RKO (cell line): ENCODE results near the gene ABHD4.
"Not testable (repeated sequence)": the region's sequence is repeated elsewhere in the genome, so short reads cannot be mapped to it uniquely, and the experiment has no call there.

Source experiments
- DNase-seq: peaks from one replicate; pipeline ENCODE4 v3.0.0-alpha.2; 2016; ENCODE audit warnings: low spot score

The ABHD4 gene

GRCh38 chr14:22561661-22562579, 36.2 kb upstream of the ABHD4 start:
- DNase-seq: no peak

DNA sequence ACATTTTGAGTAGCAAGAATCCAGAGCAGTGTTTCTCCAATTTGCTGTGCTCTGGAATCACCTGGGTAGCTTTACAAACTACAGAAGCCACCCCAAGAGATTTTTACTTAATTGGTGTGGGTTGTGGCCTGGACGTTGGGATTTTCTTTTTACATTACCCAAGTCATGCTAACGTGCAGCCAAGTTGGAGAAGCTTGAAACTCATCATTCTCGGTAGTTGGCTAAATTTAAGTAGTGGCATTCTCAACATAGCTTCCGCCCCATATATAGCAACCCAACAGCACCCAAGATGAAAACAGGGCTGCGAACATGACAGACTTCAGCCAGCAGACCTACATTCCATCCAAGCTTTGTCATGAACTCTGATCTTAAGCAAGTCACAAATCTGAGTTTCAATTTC, 34.1 kb upstream of the ABHD4 start:
- DNase-seq: no peak

- no peak for DNase-seq
These were observed 33.6 kb upstream of the ABHD4 start for GRCh38 chr14:22564463-22564862.

- no peak for DNase-seq
These were observed 32.6 kb upstream of the ABHD4 start for GRCh38 chr14:22565391-22565945.

DNA sequence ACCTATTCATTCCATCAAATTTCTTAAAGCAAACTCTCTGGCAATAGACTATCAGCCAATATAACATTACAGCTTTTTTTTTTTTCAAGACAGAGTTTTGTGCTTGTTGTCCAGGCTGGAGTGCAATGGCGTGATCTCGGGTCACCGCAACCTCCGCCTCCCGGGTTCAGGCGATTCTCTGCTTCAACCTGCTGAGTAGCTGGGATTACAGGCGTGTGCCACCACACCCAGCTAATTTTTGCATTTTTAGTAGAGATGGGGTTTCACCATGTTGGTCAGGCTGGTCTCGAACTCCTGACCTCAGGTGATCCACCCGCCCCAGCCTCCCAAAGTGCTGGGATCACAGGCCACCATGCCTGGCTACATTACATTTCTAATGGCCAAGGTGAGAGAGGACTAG, 31.8 kb upstream of the ABHD4 start:
- DNase-seq: not testable (repeated sequence)

DNA sequence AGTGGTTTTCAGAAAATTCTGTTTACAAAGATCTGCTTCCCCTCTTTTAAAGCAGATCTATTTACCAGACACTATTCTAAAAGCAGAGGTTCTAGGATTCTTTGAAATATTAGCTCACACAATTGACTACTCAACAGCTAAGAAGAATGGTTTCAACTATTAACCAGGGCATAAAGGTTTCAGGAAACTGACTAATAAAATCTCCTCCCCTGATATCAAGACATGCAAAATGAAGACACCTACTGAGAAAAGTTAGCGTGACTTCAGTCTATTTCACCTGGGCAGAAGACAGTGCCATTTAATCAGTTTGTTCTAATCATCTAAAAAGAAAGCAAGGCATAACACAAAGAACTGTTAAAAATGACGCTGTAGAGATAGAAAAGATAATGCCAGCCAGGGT, 31.3 kb upstream of the ABHD4 start:
- DNase-seq: no peak

DNA sequence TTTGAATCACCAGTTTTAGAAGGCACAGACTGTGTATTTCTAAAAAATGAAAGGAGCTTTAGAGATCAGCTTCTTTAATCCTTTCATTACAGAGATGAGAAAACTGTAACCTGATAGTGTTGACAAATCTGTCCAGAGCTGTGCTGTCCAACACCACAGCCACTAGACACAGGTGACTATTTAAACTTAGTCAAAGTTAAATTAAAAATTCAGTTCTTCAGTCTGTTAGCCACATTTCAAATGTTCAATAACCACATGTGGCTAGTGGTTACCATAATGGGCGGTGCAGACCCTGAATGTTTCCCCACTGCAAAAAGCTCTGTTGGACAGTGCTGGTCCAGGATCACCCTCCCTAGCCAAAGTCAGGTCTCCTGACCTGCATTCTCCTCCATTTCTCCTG, 30.7 kb upstream of the ABHD4 start:
- DNase-seq: no peak

- DNase-seq: no peak
These were observed 28.9 kb upstream of the ABHD4 start for GRCh38 chr14:22569106-22569736.

DNA sequence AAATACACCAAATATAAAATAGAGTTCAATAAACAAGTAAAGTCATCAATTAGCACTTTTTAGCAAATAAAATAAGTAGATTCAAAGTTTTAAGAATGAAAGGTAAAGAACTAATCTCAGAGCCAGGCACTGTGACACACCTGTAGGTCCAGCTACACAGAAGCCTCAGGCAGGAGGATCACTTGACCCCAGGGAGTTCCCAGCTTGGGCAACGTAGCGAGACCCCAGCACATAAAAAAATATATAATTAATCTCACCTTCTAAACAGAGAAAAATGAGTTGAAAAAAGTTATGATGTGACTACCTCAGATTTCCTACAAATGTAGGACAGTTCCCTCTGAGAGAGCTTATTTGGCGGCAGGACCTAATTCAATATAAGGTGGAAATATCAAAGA, 28.4 kb upstream of the ABHD4 start:
- no peak for DNase-seq

DNA sequence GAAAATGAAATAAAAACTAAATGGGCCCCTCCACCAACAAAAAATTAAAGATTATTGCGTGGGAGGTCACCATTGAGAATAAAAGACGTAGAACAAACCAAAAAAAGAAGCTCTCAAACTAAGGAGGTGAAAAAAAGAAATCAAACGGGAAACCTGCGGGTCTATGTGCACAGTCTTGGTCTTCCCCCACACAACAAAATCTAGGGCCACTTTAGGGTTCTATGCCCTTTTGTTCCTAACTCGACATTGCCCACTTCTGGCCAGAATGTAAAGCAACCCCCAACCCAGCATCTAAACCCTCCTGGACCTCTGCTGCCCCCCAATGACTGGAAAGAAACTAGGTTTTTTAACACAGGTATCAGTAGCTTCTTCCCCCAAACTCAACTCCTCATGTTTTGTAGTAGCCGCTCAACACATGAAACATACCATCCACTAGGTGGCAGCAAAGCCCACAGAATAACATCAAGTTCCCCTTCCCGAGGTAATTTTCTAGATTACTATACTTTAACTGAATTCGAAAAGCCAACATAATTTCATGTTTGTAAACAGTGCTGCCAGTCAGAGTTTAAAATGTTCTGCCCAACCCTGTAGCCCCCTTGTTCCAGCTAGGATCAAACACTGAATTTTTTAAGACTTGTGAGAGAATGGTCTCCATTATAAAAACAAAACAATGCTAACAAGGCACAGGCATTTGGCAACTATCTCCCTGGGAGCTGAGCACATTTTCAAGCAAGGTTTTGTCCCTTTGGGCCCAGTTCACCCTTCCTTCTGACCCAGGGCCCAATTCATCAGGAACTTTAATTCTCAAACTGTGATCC, 27.8 kb upstream of the ABHD4 start:
- peak; percentile 76 for DNase-seq

DNA sequence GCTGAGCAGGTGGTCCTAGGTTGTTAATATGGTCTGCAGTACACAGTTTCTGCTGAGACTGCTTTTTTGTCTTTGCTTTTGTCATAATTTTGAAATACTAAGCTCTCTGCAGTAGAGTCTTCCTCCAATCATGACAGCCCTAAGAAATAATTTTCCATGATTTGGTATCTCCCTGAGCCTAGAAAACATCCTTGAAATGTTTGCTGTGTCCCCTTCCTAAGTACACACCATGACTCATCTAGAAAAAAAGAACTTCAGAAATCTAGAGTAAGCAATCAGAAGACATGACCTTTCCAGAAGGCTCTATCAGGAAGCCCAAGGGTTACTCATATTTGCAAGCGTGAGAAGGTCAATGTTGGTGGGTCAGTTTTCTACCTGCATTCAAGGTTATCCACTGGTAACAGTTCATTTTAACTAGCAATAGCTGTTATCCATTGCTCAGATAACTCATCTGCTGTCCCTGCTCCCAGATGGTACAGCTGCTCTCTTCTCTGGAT, 25.5 kb upstream of the ABHD4 start:
- DNase-seq: no peak

DNA sequence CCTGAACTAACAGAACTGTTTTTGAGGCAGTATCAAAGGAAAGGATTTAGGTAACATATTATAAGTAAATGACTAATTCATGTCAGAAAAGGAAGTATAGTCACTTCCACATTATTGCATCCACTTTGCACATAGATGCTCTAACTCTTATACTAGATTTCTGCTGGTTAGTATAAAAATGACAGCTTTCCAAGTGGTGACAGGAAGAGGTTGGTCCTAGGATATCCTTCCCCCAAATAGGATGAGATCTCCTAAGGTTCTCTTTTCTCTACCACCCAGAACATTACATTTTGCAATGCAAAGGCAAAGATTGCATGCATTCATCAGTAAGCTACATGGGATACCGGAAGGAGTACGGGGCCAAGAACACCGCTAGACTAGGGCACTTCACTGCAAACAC, 24.3 kb upstream of the ABHD4 start:
- DNase-seq: no peak

DNA sequence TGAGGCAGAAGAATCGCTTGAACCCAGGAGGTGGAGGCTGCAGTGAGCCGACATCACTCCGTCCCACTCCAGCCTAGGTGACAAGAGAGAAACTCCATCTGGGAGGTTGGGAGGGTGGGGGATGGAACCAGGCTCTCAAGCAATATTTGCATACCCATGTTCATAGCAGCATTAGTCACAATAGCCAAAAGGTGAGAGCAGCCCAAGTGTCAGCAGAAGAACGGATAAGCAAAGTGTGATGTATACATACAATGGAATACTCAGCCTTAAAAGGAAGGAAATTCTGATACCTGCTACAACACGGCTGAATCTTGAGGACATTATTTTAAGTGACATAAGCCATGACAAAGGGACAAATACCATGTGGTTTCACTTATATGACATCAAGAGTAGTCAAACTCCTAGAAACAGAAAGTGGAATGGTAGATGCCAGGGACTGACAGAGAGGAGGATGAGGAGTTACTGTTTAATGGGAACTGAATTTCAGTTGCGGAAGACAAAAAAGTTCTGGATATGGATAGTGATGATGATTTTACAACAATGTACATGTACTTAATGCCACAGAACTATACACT, 20.7 kb upstream of the ABHD4 start:
- no peak for DNase-seq

- DNase-seq: no peak
These were observed 18.9 kb upstream of the ABHD4 start for GRCh38 chr14:22579236-22579635.

- no peak for DNase-seq
These were observed 18.2 kb upstream of the ABHD4 start for GRCh38 chr14:22579881-22580280.

DNA sequence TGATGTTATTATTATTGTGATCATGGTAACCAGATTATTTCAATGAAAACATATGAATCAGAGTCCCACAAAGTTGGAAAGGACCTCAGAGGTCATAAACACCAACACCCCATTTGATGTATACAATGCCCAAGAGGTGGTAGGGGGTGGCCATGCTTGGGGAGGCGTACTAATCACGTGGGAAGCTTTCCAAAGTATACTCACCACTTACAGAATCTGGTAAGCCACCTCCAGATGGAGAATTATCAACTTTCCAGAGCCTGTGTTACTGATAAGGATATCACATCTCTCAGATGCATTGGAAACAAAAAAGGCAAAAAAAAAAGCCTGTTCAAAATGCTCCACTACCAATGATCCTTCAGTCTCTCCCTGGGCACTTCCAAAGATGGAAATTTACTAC, 17.5 kb upstream of the ABHD4 start:
- DNase-seq: no peak

DNA sequence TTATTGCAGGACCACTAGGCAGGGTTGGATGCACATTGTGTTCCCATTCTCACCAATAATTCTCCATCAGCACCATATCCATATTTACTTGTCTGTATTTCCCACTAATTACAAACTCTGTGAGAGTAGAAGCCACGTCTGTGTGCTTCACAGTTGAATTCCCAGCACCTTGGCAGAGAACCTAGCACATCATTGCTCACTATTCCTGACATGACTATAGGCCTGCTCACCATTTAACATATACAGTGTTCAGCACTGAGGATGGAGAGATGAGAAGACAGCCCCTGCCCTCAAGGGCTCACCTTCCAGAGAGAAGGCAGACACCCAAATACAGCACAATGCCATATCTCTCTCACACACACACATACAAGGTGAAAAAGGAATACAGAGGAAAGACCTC, 14.1 kb upstream of the ABHD4 start:
- no peak for DNase-seq

GRCh38 chr14:22587247-22587646, 10.9 kb upstream of the ABHD4 start:
- no peak for DNase-seq

GRCh38 chr14:22587677-22588422, 10.2 kb upstream of the ABHD4 start:
- DNase-seq: peak; percentile 31

GRCh38 chr14:22588526-22589095, 9.5 kb upstream of the ABHD4 start:
- DNase-seq: no peak
